Measurements from ENCODE around the gene ESPL1.
A peak's percentile ranks its signal among the peaks of the same experiment; 100 is the strongest.

The ESPL1 gene

GRCh38 chr12:53230108-53230845, 37.8 kb upstream of the ESPL1 start:
- no peak for DNase-seq (ENCODE audit: low read depth in 1 of 2, low spot score in 1 of 2)

- DNase-seq (ENCODE audit: low read depth in 1 of 2, low spot score in 1 of 2): no peak
Observed at GRCh38 chr12:53231671-53231920, 36.5 kb upstream of the ESPL1 start.

- DNase-seq (ENCODE audit: low read depth in 1 of 2, low spot score in 1 of 2): no peak
Observed at GRCh38 chr12:53231921-53232645, 36.0 kb upstream of the ESPL1 start, which contains the start of gene RARG. Gene RARG (minus strand): TSS chr12:53232209. CDS start chr12:53227545, 4,664 bp downstream.

- no peak for DNase-seq (ENCODE audit: low read depth in 1 of 2, low spot score in 1 of 2)
Observed at GRCh38 chr12:53232646-53233461, 35.2 kb upstream of the ESPL1 start.

GRCh38 chr12:53233671-53234121, 34.4 kb upstream of the ESPL1 start:
- no peak for DNase-seq (ENCODE audit: low read depth in 1 of 2, low spot score in 1 of 2)

- DNase-seq (ENCODE audit: low read depth in 1 of 2, low spot score in 1 of 2): no peak
Observed at GRCh38 chr12:53234271-53234914, 33.7 kb upstream of the ESPL1 start.

GRCh38 chr12:53235164-53235563, 32.9 kb upstream of the ESPL1 start:
- DNase-seq (ENCODE audit: low read depth in 1 of 2, low spot score in 1 of 2): no peak

GRCh38 chr12:53235742-53236442, 32.2 kb upstream of the ESPL1 start:
- DNase-seq (ENCODE audit: low read depth in 1 of 2, low spot score in 1 of 2): no peak

- DNase-seq (ENCODE audit: low read depth in 1 of 2, low spot score in 1 of 2): no peak
Observed at GRCh38 chr12:53236443-53237111, 31.5 kb upstream of the ESPL1 start.

GRCh38 chr12:53239643-53240258, 28.3 kb upstream of the ESPL1 start:
- no peak for DNase-seq (ENCODE audit: low read depth in 1 of 2, low spot score in 1 of 2)

GRCh38 chr12:53241623-53242412, 26.3 kb upstream of the ESPL1 start:
- DNase-seq (ENCODE audit: low read depth in 1 of 2, low spot score in 1 of 2): no peak

GRCh38 chr12:53244337-53244736, 23.8 kb upstream of the ESPL1 start:
- DNase-seq (ENCODE audit: low read depth in 1 of 2, low spot score in 1 of 2): no peak

- DNase-seq (ENCODE audit: low read depth in 1 of 2, low spot score in 1 of 2): no peak
Observed at GRCh38 chr12:53245286-53245685, 22.8 kb upstream of the ESPL1 start.

- peak; percentile 51 to 56 for DNase-seq (ENCODE audit: low read depth in 1 of 2, low spot score in 1 of 2)
Observed at GRCh38 chr12:53251477-53252348, 16.4 kb upstream of the ESPL1 start.

GRCh38 chr12:53252349-53252916, 15.7 kb upstream of the ESPL1 start:
- no peak for DNase-seq (ENCODE audit: low read depth in 1 of 2, low spot score in 1 of 2)

- DNase-seq (ENCODE audit: low read depth in 1 of 2, low spot score in 1 of 2): no peak
Observed at GRCh38 chr12:53253298-53253697, 14.8 kb upstream of the ESPL1 start.

- no peak for DNase-seq (ENCODE audit: low read depth in 1 of 2, low spot score in 1 of 2)
Observed at GRCh38 chr12:53254816-53255545, 13.1 kb upstream of the ESPL1 start.

Data from activated CD4-positive, alpha-beta T cell treated with anti-CD3 and anti-CD28 coated beads, Interleukin-2, amount 50 U/mL, for 24 hours (primary cell).